GF-D8 (cell line): ENCODE measurements around the gene GRM4.
"Not testable (repeated sequence)": the region's sequence is repeated elsewhere in the genome, so short reads cannot be mapped to it uniquely, and the experiment has no call there.

Source experiments
- DNase-seq: peaks from one replicate; lab custom pipeline; 2025; lab: John Stamatoyannopoulos, UW

Gene GRM4

GRCh38 chr6:34146021-34146782, at the start of gene GRM4:
Gene GRM4 (minus strand): TSS chr6:34146087. CDS start chr6:34133496, 12,591 bp downstream.
- no peak for DNase-seq

GRCh38 chr6:34194772-34195171, 48.9 kb upstream of the GRM4 start:
- no peak for DNase-seq

GRCh38 chr6:34190504-34191122, 44.7 kb upstream of the GRM4 start:
- DNase-seq, result no peak

GRCh38 chr6:34189806-34190503, 44.1 kb upstream of the GRM4 start:
- peak; percentile 48 for DNase-seq

GRCh38 chr6:34184726-34185125, 38.8 kb upstream of the GRM4 start:
- DNase-seq, result not testable (repeated sequence)

- peak; percentile 86 for DNase-seq
Measured at GRCh38 chr6:34182751-34183531, 37.1 kb upstream of the GRM4 start.

GRCh38 chr6:34181908-34182307, 36.0 kb upstream of the GRM4 start:
- DNase-seq, result no peak

- DNase-seq, result no peak
Measured at GRCh38 chr6:34179106-34179720, 33.3 kb upstream of the GRM4 start.

GRCh38 chr6:34178357-34179105, 32.6 kb upstream of the GRM4 start:
- DNase-seq, result no peak

- DNase-seq, result no peak
Measured at GRCh38 chr6:34177181-34177591, 31.3 kb upstream of the GRM4 start.

- DNase-seq, result no peak
Measured at GRCh38 chr6:34176261-34177031, 30.6 kb upstream of the GRM4 start.

- no peak for DNase-seq
Measured at GRCh38 chr6:34174846-34175399, 29.0 kb upstream of the GRM4 start.

- no peak for DNase-seq
Measured at GRCh38 chr6:34172961-34173775, 27.3 kb upstream of the GRM4 start.

GRCh38 chr6:34170346-34170745, 24.5 kb upstream of the GRM4 start:
- DNase-seq, result no peak

- no peak for DNase-seq
Measured at GRCh38 chr6:34169897-34170296, 24.0 kb upstream of the GRM4 start.

GRCh38 chr6:34161857-34162515, 16.1 kb upstream of the GRM4 start:
- DNase-seq, result no peak

- DNase-seq, result no peak
Measured at GRCh38 chr6:34159844-34160243, 14.0 kb upstream of the GRM4 start.

GRCh38 chr6:34158876-34159275, 13.0 kb upstream of the GRM4 start:
- no peak for DNase-seq

- no peak for DNase-seq
Measured at GRCh38 chr6:34157851-34158250, 12.0 kb upstream of the GRM4 start.
